Fibroblast of skin of back (primary cell): ENCODE measurements around the gene PRR4.

ENCODE experiments used
- DNase-seq: peaks from one replicate; pipeline ENCODE4 v3.0.0-alpha.2; 2013

Gene PRR4

DNA sequence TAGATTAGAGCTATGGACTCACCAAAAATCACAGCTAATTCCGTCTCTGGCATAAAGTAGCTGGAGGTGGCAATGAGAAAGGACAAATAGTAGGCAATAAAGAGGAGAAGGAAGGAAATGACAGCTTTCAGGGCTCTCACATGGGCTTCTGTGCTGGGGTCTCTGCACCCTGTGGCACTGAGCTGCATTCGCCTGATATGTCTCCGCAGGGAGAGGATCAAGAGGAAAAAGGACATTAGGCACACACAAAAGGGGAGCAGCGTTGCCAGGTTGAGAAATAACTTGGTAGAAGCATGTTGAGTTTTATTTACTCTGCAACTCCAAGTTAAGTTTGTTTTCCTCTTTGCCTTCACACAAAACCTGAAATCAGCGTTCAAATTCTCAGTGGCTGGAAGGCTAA lies 47.5 kb downstream of the PRR4 start:
- no peak for DNase-seq
